ENCODE data around the gene OARD1. TPM values are rescaled to one million over a fixed set of nuclear protein-coding genes. Genes with fewer than 3 reads are reported as not detected.

The OARD1 gene
- total and polyA plus RNA-seq, 10 of the 15 experiments (the other 5 are each of a cell fraction or from before 2014, with no cell fraction given), result 19.0 to 63.5 (median 43.6) TPM

GRCh38 chr6:41085182-41085581 is 13.0 kb upstream of the OARD1 start (continued):
- TF ChIP-seq USF2 (IDR thresholded peaks at IDR 0.05; ENCODE audit: borderline replicate concordance, low read depth, low read length) (no peak), PKNOX1 (IDR thresholded peaks at IDR 0.05) (no peak), ZBED1 (IDR thresholded peaks at IDR 0.05; ENCODE audit: borderline replicate concordance) (no peak), PRDM15 (CRISPR knock-in tag; IDR thresholded peaks at IDR 0.05) (no peak), MEF2A (IDR thresholded peaks at IDR 0.05; ENCODE audit: insufficient read depth, low read depth, low read length) (no peak), EGR1 (IDR thresholded peaks at IDR 0.05; ENCODE audit: borderline replicate concordance in 1 of 2, low read depth in 2 of 2, low read length in 2 of 2) (no peak), USF1 (IDR thresholded peaks at IDR 0.05; ENCODE audit: borderline replicate concordance, extremely low read length, insufficient read depth, low read depth, low read length) (no peak), SREBF1 (IDR thresholded peaks at IDR 0.05; ENCODE audit: low read length) (no peak), YBX1 (IDR thresholded peaks at IDR 0.05) (no peak), ZNF622 (IDR thresholded peaks at IDR 0.05) (no peak), IKZF2 (IDR thresholded peaks at IDR 0.05) (no peak)

All from GM12878 (cell line).